SK-N-MC (cell line): Measurements from ENCODE around the gene CXCL12.

Experiments
- EZH2 ChIP-seq: fragments of 200-600 bp; sonication (generic); IDR thresholded peaks from one replicate; pipeline ENCODE4 v1.6.1; 2017; ENCODE audit warnings: antibody characterized with exemption
- POLR2AphosphoS5 ChIP-seq: IDR thresholded peaks from 2 replicates; pipeline ENCODE4 v1.6.1; 2012; ENCODE audit warnings: mild to moderate bottlenecking, low read depth, low read length, borderline replicate concordance

DNA sequence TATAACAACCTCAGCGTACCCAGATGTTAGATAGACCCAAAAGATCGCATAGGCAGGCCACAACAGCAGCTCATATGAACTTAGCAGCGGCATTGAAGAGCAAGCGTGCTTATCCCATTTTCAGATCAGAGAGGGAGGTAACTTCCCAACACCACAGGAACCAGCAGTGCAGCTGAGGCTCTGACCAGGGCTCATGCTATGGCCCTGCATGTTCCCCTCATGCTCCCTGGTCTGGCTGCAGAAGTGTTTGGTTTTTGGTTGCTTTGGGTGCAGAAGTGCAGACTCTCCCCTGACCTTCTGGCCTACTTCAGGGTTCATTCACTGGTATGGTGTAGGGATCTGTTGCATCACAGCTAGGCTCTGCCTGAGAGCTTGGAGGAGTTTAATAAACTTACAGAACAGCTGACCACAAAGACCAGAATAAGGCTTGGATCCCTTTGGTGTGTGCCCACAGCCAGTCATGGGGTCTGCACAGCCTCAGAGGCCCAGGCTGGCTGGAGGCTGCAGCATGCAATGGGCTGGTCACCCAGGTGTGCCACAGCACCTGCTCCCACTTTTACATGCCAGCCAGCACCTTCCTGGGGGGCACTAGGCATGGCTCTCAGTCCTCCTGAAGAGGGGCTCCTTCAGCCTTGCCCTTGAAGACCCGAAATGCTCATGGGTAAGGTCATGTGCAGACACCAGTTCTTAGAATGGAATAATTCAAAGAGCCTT, 9.1 kb upstream of the CXCL12 start:
- TF ChIP-seq EZH2 (no peak), POLR2AphosphoS5 (no peak)
